Right kidney (tissue), 1 donor: ENCODE measurements around the gene DDX10.
"Not testable (repeated sequence)": the region's sequence is repeated elsewhere in the genome, so short reads cannot be mapped to it uniquely, and the experiment has no call there.

ENCODE experiments used
- DNase-seq: peaks from one replicate; pipeline ENCODE4 v3.0.0-alpha.2; 2016

The DDX10 gene

DNA sequence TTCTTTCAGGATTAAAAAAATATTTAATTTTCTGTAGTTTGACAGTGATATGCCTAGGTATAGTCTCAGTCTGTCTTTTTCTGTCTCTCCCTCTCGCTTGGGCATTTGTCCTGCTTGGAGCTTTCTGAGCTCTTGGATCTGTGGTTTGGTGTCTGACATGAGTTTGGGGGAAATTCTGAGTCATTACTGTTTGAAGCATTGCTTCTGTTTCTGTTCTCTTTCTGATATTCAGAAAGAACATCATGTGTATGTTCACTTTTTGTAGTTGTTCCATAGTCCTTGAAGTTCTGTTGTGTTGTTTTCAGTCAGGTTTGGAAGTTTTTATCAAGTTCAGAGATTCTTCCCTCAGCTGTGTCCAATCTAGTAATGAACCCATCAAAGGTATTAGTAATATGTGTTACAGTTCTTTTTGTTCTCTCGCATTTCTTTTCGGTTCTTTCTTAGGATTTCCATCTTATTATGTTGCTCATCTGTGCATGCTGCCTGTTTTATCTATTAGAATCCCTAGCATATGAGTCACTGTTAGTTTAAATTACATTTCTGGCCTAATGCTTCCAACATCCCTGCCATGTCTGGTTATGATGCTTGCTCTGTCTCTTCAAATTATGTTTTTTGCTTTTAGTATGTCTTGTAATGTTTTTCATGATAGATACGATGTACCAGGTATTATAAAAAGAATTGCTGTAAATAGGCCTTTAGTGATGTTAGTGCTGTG lies 48.4 kb downstream of the DDX10 start:
- DNase-seq, result no peak

DNA sequence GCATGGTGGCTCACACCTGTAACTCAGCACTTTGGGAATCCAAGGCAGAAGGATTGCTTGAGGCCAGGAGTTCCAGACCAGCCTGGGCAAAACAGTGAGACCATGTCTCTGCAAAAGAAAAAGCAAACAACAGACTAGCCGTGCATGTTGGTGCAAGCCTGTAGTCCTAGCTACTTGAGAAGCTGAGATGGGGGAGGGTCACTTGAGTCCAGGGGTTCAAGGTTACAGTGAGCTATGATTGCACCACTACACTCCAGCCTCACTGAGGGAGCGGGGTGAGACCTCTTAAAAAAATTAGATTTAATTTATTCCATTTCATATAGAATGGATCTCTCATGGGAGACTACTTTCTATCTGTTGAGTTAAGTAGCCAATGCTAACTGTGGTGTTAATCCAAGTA lies 50.4 kb downstream of the DDX10 start:
- DNase-seq, result no peak

DNA sequence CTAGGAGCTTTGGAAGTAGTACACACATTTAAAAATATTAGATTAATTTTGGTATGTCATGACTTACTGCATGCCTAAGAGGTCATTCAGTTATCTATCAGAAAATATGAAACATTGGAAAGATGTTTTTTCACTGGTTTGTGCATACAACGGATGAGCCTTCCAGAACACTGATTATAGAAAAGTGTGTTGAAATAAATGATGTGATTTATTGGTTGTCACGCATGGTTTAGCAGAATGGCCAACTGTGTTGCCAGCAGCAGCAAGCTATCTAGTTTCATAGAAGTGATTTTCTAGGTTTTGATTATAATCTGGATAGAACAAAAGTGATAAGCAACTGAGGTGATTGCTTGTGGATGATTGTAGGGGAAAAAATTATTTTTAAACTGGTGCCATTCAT lies 53.6 kb downstream of the DDX10 start:
- no peak for DNase-seq

DNA sequence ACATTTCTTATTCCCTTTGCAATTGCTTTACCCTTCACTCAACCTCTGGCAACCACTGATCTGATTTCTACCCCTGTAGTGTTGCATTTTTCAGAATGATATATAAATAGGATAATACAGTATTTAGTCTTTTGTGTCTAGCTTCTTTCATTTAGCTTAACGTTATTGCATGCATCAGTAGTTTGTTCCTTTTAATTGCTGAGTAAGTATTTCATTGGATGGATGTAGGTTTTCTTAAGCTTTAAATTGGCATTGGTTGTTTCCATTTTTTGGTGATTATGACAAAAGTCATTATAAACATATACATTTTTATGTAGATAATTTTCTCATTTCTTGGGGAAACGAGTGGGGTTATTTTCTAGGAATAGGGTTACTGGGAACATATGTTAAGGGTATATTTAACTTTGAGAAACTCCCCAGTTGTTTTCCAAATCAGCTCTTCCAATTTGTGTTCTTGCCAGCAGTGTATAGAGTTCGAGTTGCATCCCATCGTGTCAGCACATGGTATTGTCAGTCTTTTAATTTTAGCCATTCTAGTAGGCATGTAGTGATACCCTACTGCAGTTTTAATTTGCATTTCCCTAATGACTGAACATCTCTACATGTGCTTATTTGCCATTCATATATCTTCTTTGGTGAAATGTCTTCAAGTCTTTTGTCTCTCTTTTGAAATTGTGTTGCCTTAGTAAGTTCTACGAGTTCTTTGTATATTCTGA lies 60.3 kb downstream of the DDX10 start:
- DNase-seq, result no peak

DNA sequence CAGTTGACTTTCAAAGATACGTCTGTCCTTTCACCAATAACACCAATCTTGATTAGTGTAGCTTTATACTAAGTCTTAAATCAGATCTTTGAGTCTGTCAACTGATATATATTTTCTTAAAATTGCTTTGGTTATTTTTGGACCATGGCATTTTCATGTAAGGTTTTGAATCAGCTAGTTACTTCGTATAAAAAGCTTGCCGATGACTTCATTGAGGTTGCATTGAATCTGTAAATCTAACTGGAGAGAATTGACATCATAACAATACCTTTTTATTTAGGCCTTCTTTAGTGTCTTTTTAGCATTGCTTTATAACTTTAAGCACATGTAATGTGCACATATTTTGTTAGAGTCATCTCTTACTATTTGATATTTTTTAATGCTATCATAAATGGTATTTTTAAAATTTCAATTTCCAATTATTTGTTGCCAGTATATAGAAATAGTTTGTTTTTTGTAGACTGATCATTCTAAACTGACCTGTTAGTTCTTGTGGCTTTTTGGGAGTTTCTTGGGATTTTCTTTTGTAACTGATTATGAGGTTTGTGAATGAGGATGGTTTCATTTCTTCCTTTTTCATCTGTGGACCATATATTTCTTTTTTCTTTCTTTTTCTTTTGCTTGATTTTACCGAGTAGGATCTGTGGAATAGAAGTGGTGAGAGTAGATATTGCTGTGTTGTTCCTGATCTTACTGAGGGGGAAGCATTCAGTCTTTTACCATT lies 61.4 kb downstream of the DDX10 start:
- no peak for DNase-seq

DNA sequence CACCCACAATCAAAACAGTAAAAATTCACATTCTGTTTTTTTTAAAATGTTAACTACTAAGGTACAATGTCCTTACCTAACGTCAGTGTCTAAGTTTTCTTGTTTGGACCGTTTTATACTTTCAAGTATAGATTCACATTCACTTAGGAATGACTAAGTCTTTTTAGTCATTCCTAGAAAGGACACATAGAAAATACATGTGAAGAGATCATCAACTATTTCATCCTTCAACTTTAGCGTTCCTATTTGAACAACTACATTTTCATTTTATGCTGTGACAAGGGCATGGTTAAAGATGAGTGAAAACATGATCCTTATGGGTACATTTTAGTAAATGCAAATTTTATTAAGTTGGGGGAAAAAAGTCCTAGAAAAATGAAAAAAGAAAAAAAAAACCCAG lies 62.8 kb downstream of the DDX10 start:
- no peak for DNase-seq

DNA sequence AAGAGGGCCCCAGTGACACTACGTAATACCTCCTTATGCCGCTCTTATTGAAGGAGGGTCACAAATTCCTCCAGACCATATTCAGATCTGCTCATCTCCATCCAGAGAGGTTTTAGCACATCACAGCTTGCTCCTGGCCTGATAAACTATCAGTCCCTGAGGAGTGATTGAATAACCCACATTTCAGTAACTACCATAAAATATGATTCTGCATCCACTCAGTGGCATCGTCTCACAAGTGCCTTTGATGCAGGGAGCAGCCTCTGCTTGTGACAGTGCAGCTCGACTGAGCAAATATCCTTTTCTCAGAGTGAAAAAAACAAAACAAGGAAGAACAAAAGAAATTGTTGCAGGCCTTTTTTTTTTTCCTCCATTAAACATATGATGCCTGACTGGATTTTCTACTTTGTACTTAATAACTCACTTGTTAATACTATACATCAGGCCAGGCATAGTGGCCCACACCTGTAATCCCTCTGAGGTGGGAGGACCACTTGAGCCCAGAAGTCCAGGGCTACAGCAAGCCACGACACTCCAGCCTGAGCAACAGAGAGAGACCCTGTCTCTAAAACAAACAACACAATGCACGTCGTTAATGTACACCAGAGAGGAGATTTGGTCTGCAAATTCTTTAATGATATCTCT lies 64.5 kb downstream of the DDX10 start:
- DNase-seq, result no peak

DNA sequence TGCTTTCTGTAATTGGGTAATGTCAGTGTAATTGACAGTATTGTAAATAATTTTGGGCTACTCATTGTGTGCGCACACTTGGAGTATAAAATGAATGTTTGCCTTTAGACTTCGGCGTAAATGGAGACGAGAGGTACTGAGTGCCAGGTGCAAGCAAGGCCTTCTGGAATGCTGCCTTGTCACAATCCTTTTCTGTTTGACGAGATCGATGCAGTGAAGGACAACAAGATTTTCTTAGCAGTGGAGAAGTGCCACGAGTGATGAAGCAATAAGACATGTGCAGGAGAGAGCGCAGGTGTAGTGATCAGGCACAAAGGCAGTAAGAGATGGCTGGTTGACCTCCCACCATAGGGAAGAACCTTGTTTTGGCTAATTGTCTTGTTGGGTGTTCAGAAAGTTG lies 67.5 kb downstream of the DDX10 start:
- DNase-seq, result no peak

DNA sequence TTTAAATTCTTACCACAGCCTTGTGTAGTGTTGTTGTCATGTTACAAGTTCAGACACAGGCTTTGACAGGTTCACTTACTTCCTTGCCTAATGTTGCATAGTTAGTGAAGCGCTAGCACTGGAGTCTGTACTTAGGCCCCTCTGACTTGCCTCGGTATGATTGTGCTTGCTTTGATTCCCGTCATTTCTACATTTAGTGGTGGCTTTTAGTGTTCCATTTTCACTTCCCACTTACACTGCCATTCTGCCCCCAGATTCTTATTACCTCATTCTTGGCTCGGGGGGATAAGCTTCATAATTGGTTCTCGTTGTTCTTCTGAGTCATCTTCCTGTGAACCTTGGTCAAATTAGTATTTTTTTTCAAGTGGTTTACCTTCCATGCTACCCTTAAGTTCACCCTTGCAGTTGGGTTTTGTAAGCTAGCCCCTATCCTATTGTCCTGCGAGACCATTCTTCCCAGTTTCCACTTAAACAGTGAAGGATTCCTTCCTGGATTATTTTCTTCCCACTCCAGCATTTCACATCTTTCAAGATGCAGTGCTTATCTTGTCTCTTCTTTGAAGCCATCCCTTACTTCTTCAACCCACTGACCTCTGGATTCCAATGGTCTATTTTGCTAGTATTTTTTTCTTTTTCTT lies 68.7 kb downstream of the DDX10 start:
- no peak for DNase-seq

DNA sequence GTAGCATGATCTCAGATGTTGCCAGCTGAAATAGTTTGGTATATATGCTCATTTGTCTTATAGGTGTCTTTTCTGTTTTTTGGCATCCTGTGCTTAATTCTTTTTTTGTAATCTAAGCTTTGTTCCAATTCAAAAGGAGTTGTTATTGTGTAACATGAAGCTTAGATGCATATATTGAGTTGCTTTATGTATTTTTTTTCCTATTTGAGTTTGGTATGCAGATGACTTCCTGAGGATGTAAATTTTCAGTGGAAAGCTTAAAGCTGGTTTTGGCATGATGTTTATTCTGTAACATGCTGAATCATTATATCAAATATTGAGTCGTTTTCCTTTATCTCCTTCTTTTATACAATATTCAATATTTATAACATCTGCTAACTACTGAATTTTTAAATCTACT lies 69.4 kb downstream of the DDX10 start:
- DNase-seq, result no peak

DNA sequence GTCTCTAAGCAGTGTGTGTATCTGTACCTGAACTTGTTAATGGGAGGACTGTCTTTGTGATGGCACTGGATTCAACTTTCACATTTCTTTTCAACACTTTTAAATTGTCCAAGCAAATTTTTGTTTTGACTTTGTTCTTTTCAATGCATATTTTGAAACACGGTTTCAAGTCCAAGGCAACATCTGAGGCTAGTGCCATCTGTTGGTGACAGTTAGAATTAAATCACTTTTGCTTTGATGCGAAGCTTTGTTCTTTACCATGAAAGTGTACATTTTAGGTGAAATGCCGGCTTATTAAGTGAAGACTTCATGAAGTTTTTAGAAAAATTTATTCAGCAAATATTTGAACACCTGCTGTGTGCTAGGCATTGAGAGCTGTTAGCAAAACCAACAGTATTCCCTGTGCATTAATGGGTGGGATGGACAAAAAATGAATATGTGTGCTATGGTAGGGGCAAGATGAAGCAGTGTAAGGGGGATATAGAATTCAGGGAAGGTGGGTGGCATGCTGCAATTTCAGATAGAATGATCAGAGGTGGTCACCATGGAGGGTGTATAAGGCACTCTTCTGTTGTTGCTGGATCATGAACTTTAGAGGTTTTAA lies 70.2 kb downstream of the DDX10 start:
- DNase-seq, result no peak

DNA sequence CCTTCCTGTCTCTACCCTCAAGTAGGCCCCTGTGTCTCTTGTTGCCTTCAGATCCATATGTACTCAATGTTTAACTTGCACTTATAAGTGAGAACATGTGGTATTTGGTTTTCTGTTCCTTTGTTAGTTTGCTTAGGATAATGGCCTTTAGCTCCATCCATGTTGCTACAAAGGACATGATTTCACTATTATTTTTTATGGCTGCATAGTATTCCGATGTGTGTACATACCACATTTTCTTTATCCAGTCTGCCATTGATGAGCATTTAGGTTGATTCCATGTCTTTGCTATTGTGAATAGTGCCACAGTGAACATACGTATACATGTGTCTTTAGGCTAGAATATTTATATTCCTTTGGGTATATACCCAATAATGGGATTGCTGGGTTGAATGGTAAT lies 75.3 kb downstream of the DDX10 start:
- DNase-seq, result not testable (repeated sequence)

DNA sequence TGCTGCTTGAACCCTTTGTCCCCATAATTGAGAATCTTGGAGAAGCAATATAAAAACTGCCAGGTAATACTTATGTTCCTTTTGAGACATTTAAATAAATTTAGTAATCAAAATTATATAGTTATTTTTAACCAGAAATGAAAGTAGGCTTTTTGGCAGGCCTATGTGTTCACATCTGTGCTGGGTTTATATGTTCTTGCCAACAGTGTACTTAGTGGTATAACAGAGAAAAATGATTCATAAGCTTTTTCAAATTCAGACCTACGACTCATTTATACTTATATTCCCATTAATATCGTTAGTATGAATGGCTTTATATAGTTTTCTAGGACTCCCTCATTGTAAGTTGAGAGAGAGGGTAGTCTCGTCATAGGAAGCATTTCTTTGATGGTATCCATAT lies 79.0 kb downstream of the DDX10 start:
- no peak for DNase-seq

DNA sequence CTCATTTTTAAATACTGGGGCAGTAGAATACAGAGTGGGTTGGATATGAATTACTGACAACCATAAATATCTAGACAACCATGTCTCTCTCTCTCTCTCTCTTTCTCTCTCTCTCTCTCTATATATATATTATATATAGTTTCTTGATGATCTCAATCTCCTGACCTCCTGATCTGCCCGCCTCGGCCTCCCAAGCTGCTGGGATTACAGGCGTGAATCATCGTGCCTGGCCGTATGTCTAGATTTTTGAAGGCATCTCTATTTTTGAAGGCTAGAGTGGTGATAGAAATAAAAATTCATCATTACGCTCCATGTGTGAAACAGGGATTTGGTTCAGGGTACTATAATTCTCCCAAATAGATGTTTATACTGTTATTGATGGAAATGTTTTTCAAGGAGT lies 84.1 kb downstream of the DDX10 start:
- DNase-seq, result no peak

DNA sequence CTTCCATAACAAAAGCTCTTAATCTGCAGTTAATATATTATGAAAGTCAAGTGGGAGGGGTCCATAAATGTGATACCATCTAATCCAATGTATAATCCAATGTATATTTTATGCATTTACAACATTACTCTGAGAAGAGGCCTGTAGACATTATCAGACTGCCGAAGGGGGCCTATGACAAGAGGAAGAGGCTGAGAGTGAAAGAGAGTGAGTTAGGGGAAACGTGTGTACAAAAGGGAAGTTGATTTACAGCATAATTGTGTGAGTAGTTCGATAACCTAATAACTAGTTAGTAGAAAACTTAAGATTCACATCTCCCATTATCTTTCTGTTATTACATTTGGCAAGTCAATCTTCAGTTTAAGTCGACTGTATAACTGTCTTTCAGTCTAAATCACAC lies 86.6 kb downstream of the DDX10 start:
- no peak for DNase-seq

DNA sequence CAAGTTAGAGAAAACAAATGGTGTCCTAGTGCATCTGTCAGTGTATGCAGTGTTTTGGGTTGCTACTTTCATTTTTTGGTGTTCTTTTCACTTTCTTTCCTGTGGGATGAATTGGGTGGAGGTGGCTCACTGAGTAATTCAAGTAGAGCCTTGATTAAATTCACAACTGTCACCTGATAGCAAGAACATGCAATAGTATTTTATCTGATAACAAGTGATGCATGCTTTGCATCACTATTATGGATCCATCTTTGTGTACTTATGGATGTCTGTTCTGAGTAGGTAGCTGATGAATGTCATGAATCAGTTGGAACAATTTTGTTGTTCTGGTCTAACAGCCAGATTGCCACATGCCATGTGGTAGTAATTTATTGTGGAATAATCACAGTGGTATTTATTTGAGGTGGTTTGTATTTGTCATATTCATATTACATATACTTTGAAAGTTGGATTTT lies 87.5 kb downstream of the DDX10 start:
- DNase-seq, result no peak

DNA sequence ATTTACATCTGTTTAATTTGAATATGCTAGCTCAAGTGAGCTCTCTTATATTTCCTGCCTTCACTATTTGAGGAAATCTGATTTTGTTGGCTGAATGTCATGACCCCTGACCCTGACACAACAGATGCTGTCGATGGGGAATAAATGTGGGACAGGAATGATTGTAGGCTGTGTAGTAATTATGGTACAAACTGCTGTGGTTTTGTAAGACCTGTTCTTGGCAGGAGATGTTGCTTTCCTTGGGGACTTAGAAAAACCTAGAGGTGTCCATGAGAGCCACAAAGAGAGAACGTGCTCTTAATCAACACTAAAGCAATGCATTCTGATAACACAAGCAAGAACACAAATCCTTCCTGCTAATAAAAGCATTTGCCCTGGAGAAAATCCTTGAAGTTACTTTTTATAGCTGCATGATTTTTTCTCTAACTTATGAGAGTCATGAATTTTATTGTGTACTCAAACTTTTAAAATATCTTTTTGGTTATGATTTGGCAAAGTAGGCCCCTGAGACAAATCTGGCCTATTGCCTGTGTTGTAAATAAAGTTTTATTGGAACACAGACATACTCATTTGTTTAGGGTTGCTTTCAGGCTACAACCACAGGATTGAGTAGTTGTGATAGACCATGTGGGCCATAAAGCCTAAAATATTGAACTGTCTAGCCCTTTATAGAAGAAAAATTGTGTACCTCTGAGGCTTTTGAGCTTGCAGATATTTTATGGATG lies 90.2 kb downstream of the DDX10 start:
- DNase-seq, result no peak

DNA sequence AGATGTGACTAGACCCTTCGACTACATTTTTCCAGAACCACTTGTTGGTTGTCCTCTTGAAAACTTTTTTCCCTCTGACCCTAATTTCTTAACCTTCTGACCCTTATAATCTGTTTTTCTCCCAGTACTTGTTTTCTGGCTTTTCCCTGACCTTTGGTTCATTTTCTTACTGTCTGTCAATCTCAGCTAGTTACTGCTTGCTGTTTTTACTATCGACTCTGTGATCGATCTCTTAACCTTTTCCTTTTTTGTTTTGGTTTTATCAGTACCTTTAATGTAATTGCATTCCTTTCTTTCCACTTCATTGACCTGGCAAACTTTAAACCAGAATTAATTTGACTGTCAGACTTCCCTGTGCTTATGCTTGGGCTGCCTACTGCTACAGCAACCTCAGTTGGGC lies 92.8 kb downstream of the DDX10 start:
- no peak for DNase-seq

DNA sequence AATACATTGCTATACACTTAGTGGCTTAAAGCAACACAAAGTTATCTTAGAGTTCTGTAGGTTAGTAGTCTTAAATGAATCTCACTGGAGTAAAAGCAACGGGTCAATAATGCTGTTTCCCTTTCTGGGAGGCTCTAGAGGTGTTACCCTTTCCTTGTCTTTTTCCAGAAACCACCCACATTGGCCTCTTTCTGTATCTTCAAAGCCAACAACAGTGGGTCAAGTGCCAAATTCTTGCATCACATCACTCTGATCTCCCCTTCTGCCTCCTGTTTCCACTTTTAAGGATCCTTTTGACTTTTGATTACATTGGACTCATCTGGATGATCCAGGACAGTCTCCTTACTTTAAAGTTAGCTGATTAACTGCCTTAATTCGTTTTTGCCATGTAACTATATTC lies 93.6 kb downstream of the DDX10 start:
- DNase-seq, result no peak

DNA sequence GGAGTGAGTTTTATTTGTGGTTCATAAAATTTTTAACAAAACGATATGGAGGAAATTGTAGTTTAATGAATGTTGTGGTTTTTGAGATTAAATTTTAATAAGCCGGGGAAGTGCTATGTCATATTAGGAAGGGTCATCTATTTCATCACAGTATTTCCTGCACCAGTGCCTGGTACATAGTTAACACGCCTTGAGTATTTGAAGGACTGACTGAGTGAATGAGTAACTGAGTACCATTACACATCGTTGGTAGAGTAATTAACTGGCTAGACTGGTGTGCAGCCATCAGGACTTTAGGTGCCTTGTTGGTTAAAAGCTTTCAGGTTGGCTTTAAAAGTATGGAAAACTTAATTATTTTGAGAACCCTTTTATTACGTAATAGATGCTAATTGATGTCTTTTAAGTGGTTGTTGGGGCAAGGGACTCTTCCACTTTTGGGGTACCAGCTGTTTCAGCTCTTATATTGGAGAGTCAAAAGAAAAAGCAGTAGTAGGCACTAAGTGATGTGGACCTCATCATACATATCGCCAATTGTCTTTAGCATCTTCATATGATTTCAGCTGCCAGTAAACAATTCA lies 101.8 kb downstream of the DDX10 start:
- no peak for DNase-seq

DNA sequence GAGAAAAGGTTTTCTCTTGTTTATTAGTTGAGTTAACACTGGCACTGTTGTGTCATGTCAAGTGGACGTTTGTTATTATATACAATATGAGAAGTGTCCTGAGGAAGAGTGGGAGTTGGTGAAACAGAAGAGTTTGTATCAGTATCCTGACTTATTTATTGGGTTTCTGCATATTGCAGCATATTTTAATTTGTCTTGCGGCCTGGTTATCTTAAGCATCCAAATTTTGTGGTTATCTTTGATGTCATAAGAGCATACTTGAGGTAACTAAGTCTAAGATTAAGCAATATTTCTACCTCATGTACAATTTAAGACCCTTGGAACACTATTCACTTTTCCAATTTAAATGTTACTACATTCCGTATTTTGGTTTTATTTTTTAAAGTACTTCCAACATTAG lies 103.5 kb downstream of the DDX10 start:
- no peak for DNase-seq
